Lower leg skin (tissue), 3 donors: ENCODE measurements around the gene LPIN3.
"Not testable (repeated sequence)": the region's sequence is repeated elsewhere in the genome, so short reads cannot be mapped to it uniquely, and the experiment has no call there.

Experiments
- CTCF ChIP-seq, 3 donors: fragments of 450-650 bp; IDR thresholded peaks; one replicate each; pipeline ENCODE4 v1.5.1; 2016; ENCODE audit warnings: antibody characterized with exemption in 3 of 3, mild to moderate bottlenecking in 3 of 3, moderate library complexity in 2 of 3
- POLR2A ChIP-seq, 2 donors: fragments of 450-650 bp; IDR thresholded peaks; one replicate each; pipeline ENCODE4 v1.6.1; 2016 to 2017; ENCODE audit warnings: antibody characterized with exemption in 2 of 2, mild to moderate bottlenecking in 1 of 2, moderate library complexity in 1 of 2

DNA sequence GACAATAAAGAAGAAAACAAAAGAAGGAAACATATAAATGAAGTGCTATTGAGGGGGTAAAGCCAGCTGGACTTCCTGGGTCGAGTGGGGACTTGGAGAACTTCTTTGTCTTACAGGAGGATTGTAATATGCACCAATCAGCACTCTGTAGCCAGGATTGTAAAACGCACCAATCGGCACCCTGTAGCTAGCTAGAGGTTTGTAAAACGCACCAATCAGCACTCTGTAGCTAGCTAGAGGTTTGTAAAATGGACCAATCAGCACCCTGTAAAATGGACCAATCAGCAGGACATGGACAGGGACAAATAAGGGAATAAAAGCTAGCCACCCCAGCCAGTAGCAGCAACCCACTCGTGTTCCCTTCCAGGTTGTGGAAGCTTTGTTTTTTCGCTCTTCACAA lies 28.6 kb upstream of the LPIN3 start:
- not testable (repeated sequence) for TF ChIP-seq CTCF, POLR2A (IDR thresholded peaks at IDR 0.05)
